Stomach (tissue), 9 donors: ENCODE results near the gene USO1. TPM values are rescaled to one million over a fixed set of nuclear protein-coding genes. Genes with fewer than 3 reads are reported as not detected.
"Not testable (repeated sequence)": the region's sequence is repeated elsewhere in the genome, so short reads cannot be mapped to it uniquely, and the experiment has no call there.

Experiments
- DNase-seq, 2 donors: peaks; one replicate each; pipeline versions ENCODE4 v3.0.0 to v3.0.0-alpha.2; 2013 to 2019
- H3K27ac ChIP-seq, 5 donors: fragments of 200-600 bp in 4 of 5; sonication (generic) in 4 of 5; one replicate each; pipeline ENCODE4 v1.5.1; 2013 to 2019; ENCODE audit warnings: mild to moderate bottlenecking in 1 of 5, moderate library complexity in 1 of 5
- H3K27me3 ChIP-seq, 3 donors: fragments of 200-600 bp; sonication (generic); one replicate each; pipeline ENCODE4 v1.5.1; 2017 to 2019; ENCODE audit warnings: mixed run types in 1 of 3
- H3K36me3 ChIP-seq, 4 donors: fragments of 200-600 bp; sonication (generic); 1 replicate in 3 of 4; 2 replicates in 1 of 4; pipeline ENCODE4 v1.5.1; 2016 to 2019
- H3K4me1 ChIP-seq, 4 donors: fragments of 200-600 bp; sonication (generic); one replicate each; pipeline ENCODE4 v1.5.1; 2016 to 2019
- H3K4me3 ChIP-seq, 4 donors: fragments of 200-600 bp; sonication (generic) in 3 of 4; one replicate each; pipeline ENCODE4 v1.5.1; 2016 to 2019; ENCODE audit warnings: mild to moderate bottlenecking in 1 of 4
- H3K9me3 ChIP-seq, 4 donors: fragments of 200-600 bp; sonication (generic); one replicate each; pipeline ENCODE4 v1.5.1; 2016 to 2019
- CTCF ChIP-seq, 7 experiments: fragments of 450-650 bp in 4 of 7; fragments of 200-600 bp in 3 of 7; sonication (generic) in 3 of 7; IDR thresholded peaks; one replicate each; pipeline ENCODE4 v1.5.1; 2016 to 2019; ENCODE audit warnings: antibody characterized with exemption in 7 of 7, control low read depth in 2 of 7, mild to moderate bottlenecking in 1 of 7
- EP300 ChIP-seq: sonication (generic); formaldehyde crosslinking; IDR thresholded peaks from one replicate; pipeline ENCODE4 v1.6.1; 2017; ENCODE audit warnings: antibody characterized with exemption
- POLR2A ChIP-seq, 4 donors: fragments of 450-650 bp; IDR thresholded peaks; one replicate each; pipeline ENCODE4 v1.6.1; 2016; ENCODE audit warnings: antibody characterized with exemption in 4 of 4, control low read depth in 2 of 4, mild to moderate bottlenecking in 1 of 4, moderate library complexity in 1 of 4
- POLR2AphosphoS5 ChIP-seq, 3 donors: sonication (generic); formaldehyde crosslinking; IDR thresholded peaks; one replicate each; pipeline ENCODE4 v1.6.1; 2016; ENCODE audit warnings: antibody characterized with exemption in 3 of 3
- WGBS, 5 donors: extraction: QIAGEN DNeasy Blood & Tissue Kit in 3 of 5; methylation state at CpG; one replicate each; pipeline versions ENCODE4 v1.1.5 to v1.1.7; 2013 to 2018; 5-methylcytosine and 5-hydroxymethylcytosine counted together
- intact Hi-C: fragments of 100-400 bp; cut with DNase I; formaldehyde crosslinking; loops from one replicate; pipeline ENCODE4 v1.15.1; 2023; ENCODE audit warnings: low total_unique reads
- polyA plus RNA-seq, 3 donors: library from polyadenylated mRNA; stranded (reverse); fragments of 200-250 nt; gene quantifications; one replicate each; pipeline ENCODE4 v1.2.3, GENCODE V29; 2013
- total RNA-seq, 5 donors: library from RNA; depleted of rRNA; stranded (reverse); fragments of >200 nt; gene quantifications; one replicate each; pipeline versions ENCODE4 v1.1.0 to v1.2.3, GENCODE V29; 2014 to 2016
- donor health status: healthy with polysubstance abuse.
- donor health status: Bipolar disorder and iron deficiency.
- donor health status: healthy.

Gene USO1
- total and polyA plus RNA-seq, 8 donors = 20.6 to 120 (median 39.1) TPM

DNA sequence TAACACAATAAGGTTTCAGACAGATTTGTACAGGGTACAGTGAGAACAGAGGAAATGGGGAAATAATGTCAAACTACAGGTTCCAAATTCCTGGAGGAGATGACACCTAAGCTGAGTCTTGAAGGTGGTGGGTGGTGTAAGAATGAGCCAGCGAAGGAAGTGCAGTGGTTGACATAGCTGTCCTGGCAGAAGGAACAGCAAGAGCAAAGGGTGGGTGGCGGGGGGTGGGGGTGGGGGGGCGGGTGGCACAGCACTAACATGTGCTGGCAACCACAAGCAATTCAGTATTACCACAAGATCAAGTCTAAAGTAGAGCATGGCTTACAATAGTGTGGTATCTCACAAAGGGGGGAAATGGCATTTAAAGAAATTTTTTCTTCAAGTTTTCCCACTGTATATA lies 38.0 kb upstream of the USO1 start:
- TF ChIP-seq CTCF (IDR thresholded peaks at IDR 0.05) = no peak
- TF ChIP-seq EP300 = no peak
- no peak for TF ChIP-seq POLR2AphosphoS5 (IDR thresholded peaks at IDR 0.05)
- no peak for TF ChIP-seq POLR2A (IDR thresholded peaks at IDR 0.05)
- Histone ChIP-seq H3K27ac (no peak overlapping the region), H3K27me3 (no peaks in the 10 kb centered on the region), H3K9me3 (no peaks in the 10 kb centered on the region), H3K4me3 (no peak overlapping the region), H3K4me1 (peaks cover 0 to 6% (median 0%) of the 10 kb centered on the region in 4 donors), H3K36me3 (no peaks in the 10 kb centered on the region)
- no peak for DNase-seq
- intact Hi-C loops = no loop called here
- 60 to 81% (median 79%) methylated on average over 3 of the region's 3 CpGs for WGBS, 5 donors

GRCh38 chr4:75687125-75687524 lies 37.3 kb upstream of the USO1 start:
- H3K4me3 ChIP-seq, H3K4me1 ChIP-seq, H3K9me3 ChIP-seq, H3K27me3 ChIP-seq, DNase-seq, H3K27ac ChIP-seq, intact Hi-C loops, H3K36me3 ChIP-seq: not testable (repeated sequence)
- 90 to 100% (median 96%) methylated on average over 1 of the region's 1 CpG for WGBS, 5 donors

- 90 to 99% (median 98%) methylated on average over 5 of the region's 5 CpGs for WGBS, 5 donors
- H3K27me3 ChIP-seq, H3K36me3 ChIP-seq, H3K4me3 ChIP-seq, DNase-seq, H3K4me1 ChIP-seq, intact Hi-C loops, H3K27ac ChIP-seq, H3K9me3 ChIP-seq: not testable (repeated sequence)
Measured at GRCh38 chr4:75692066-75692465, 32.3 kb upstream of the USO1 start.

- no peaks in the 10 kb centered on the region for H3K27me3 ChIP-seq
- TF ChIP-seq POLR2AphosphoS5 (IDR thresholded peaks at IDR 0.05) (no peak), EP300 (no peak), POLR2A (IDR thresholded peaks at IDR 0.05) (no peak), CTCF (IDR thresholded peaks at IDR 0.05) (no peak)
- intact Hi-C loops = no loop called here
- H3K36me3 ChIP-seq = peaks cover 0 to 5% (median 0%) of the 10 kb centered on the region in 4 donors
- no peaks in the 10 kb centered on the region for H3K9me3 ChIP-seq
- DNase-seq = peak in 1 of 2 donors; percentile 89
- no peak overlapping the region for H3K4me3 ChIP-seq
- WGBS, 5 donors = 32 to 49% (median 36%) methylated on average over 3 of the region's 3 CpGs
- no peak overlapping the region for H3K27ac ChIP-seq
- peaks cover 0 to 9% (median 0%) of the 10 kb centered on the region in 4 donors for H3K4me1 ChIP-seq
Measured at GRCh38 chr4:75696071-75696470, 28.3 kb upstream of the USO1 start.

GRCh38 chr4:75696581-75696980 lies 27.8 kb upstream of the USO1 start:
- H3K4me3 ChIP-seq = no peak overlapping the region
- 84 to 97% (median 91%) methylated on average over 3 of the region's 3 CpGs for WGBS, 5 donors
- peaks cover 0 to 5% (median 0%) of the 10 kb centered on the region in 4 donors for H3K36me3 ChIP-seq
- intact Hi-C loops = no loop called here
- no peak for DNase-seq
- TF ChIP-seq POLR2A (IDR thresholded peaks at IDR 0.05) = no peak
- TF ChIP-seq POLR2AphosphoS5 (IDR thresholded peaks at IDR 0.05) = no peak
- TF ChIP-seq CTCF (IDR thresholded peaks at IDR 0.05) = no peak
- no peak for TF ChIP-seq EP300
- no peaks in the 10 kb centered on the region for H3K9me3 ChIP-seq
- peaks cover 0 to 9% (median 0%) of the 10 kb centered on the region in 4 donors for H3K4me1 ChIP-seq
- no peak overlapping the region for H3K27ac ChIP-seq
- no peaks in the 10 kb centered on the region for H3K27me3 ChIP-seq
